ENCODE measurements around the gene ZNF727. TPM values are rescaled to one million over a fixed set of nuclear protein-coding genes. Genes with fewer than 3 reads are reported as not detected.
"Not testable (repeated sequence)": the region's sequence is repeated elsewhere in the genome, so short reads cannot be mapped to it uniquely, and the experiment has no call there.

Gene ZNF727
- total RNA-seq (ENCODE audit: low replicate concordance): not detected in 2 replicates

DNA sequence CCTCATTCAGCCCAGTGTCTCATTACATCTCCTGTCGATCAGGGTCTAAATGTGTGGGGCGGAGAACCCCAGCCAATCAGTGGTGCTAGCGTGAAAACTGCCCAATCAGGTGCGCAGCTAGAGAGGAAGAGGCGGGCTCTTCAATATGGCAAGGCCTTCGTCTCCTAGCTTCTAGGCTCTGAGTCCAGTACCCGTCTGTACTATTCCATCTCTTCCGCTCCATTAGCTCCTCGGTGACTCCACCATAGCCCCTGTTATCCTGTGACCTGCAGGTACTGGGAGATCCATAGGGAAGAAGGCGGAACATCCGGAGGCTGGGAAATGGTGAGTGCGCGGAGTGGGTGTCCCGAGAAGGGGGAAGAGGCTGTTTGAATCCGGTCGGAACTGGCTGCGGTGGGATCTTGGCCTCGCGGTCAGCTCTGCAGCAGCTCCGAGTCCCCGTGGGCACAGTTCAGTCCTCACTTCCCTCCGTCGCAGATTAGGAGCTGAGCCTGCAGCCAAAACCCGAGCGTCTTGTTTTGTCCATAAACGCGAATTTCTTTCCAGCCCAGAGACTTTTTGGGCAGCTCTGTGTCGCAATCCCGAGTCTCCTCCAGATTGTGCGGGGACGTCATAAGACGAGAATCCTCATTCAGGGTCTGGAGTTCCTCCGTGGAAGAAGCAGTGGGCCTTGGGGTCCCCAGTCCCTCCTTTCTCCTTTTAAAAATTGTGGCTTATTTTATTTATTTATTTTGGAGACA is at the start of gene ZNF727:
TSS of gene ZNF727 (plus strand) at position 134 of the 740 bp plus-strand sequence. CDS start at position 322, 188 bp downstream.
- Mint-ChIP-seq H3K27me3 (ENCODE audit: insufficient read depth, low read depth) (peaks cover 8% of the 10 kb centered on the region), H3K4me3 (no peak within 1 kb of the TSS), H3K9me3 (peaks cover 56% of the 10 kb centered on the region), H3K36me3 (no peaks in the 10 kb centered on the region), H3K4me1 (no peaks in the 10 kb centered on the region), H3K27ac (no peak within 1 kb of the TSS)
- DNase-seq (ENCODE audit: low spot score): no peak
- H3K4me3 ChIP-seq: no peak within 1 kb of the TSS
- H3F3A ChIP-seq (ENCODE audit: low read depth): no peaks in the 10 kb centered on the region
- no peak within 1 kb of the TSS for H2AFZ ChIP-seq (replicated peaks)
- peaks cover 14% of the 10 kb centered on the region for H3K9me3 ChIP-seq (ENCODE audit: low read depth)
- H4K20me1 ChIP-seq (ENCODE audit: low read depth): no peaks in the 10 kb centered on the region
- H3K4me2 ChIP-seq: no peak within 1 kb of the TSS
- no peaks in the 10 kb centered on the region for H3K36me3 ChIP-seq
- H3K27me3 ChIP-seq: no peaks in the 10 kb centered on the region
- H3K4me1 ChIP-seq: no peaks in the 10 kb centered on the region
- H3K9ac ChIP-seq: no peak within 1 kb of the TSS
- no peaks in the 10 kb centered on the region for H3K79me2 ChIP-seq (ENCODE audit: low read depth)
- H3K27ac ChIP-seq: no peak within 1 kb of the TSS
- TF ChIP-seq EZH2 (IDR thresholded peaks at IDR 0.05) (no peak), EZH2phosphoT487 (IDR thresholded peaks at IDR 0.05) (no peak)
- TF ChIP-seq, protein P1, sequence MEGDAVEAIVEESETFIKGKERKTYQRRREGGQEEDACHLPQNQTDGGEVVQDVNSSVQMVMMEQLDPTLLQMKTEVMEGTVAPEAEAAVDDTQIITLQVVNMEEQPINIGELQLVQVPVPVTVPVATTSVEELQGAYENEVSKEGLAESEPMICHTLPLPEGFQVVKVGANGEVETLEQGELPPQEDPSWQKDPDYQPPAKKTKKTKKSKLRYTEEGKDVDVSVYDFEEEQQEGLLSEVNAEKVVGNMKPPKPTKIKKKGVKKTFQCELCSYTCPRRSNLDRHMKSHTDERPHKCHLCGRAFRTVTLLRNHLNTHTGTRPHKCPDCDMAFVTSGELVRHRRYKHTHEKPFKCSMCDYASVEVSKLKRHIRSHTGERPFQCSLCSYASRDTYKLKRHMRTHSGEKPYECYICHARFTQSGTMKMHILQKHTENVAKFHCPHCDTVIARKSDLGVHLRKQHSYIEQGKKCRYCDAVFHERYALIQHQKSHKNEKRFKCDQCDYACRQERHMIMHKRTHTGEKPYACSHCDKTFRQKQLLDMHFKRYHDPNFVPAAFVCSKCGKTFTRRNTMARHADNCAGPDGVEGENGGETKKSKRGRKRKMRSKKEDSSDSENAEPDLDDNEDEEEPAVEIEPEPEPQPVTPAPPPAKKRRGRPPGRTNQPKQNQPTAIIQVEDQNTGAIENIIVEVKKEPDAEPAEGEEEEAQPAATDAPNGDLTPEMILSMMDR (IDR thresholded peaks at IDR 0.05): no peak

DNA sequence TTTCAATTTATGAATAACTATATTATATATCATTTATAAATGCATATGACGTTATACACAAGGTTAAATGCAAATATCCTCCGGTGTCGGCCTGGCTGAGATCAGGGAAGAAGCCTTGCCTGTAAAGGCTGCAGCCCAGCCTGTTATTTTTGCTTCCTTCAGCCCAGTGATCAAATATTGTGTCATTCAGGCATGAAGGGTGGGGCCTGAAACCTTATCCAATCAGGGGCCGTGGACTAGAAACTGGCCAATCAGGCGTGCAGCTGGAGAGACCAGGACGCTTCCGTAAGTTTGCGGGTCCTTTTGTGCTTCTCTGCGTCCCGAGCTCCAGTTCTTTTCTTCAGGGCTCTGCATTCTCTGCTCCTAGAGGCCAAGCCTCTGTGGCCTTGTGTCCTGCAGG is 46.7 kb upstream of the ZNF727 start, which contains the start of gene ZNF722:
TSS of gene ZNF722 (plus strand) at position 301 of the 400 bp plus-strand sequence. CDS start 113 bp downstream, outside the sequence.
- no peak within 1 kb of the TSS for H3K4me2 ChIP-seq
- H3K4me1 ChIP-seq: no peaks in the 10 kb centered on the region
- H3K27me3 ChIP-seq: no peaks in the 10 kb centered on the region
- Mint-ChIP-seq H3K9me3 (peaks cover 39% of the 10 kb centered on the region), H3K27ac (no peak within 1 kb of the TSS), H3K27me3 (ENCODE audit: insufficient read depth, low read depth) (peaks cover 3% of the 10 kb centered on the region), H3K4me1 (no peaks in the 10 kb centered on the region), H3K4me3 (no peak within 1 kb of the TSS), H3K36me3 (no peaks in the 10 kb centered on the region)
- TF ChIP-seq EZH2 (IDR thresholded peaks at IDR 0.05): no peak
- no peak for TF ChIP-seq EZH2phosphoT487 (IDR thresholded peaks at IDR 0.05)
- TF ChIP-seq, protein P1 (IDR thresholded peaks at IDR 0.05): no peak
- H2AFZ ChIP-seq (replicated peaks): no peak within 1 kb of the TSS
- H3K9me3 ChIP-seq (ENCODE audit: low read depth): peaks cover 21% of the 10 kb centered on the region
- no peak within 1 kb of the TSS for H3K4me3 ChIP-seq
- no peak within 1 kb of the TSS for H3K27ac ChIP-seq
- no peaks in the 10 kb centered on the region for H3K79me2 ChIP-seq (ENCODE audit: low read depth)
- no peaks in the 10 kb centered on the region for H3K36me3 ChIP-seq
- no peak within 1 kb of the TSS for H3K9ac ChIP-seq
- no peaks in the 10 kb centered on the region for H3F3A ChIP-seq (ENCODE audit: low read depth)
- DNase-seq (ENCODE audit: low spot score): no peak
- no peaks in the 10 kb centered on the region for H4K20me1 ChIP-seq (ENCODE audit: low read depth)

DNA sequence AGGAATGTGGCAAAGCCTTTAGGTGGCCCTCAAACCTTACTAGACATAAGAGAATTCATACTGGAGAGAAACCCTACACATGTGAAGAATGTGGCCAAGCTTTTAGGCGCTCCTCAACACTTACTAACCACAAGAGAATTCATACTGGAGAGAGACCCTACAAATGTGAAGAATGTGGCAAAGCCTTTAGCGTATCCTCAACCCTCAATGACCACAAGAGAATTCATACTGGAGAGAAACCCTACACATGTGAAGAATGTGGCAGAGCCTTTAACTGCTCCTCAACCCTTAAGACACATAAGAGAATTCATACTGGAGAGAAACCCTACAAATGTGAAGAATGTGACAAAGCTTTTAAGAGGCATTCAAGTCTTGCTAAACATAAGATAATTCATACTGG is 29.7 kb upstream of the ZNF727 start:
- not testable (repeated sequence) for H3K36me3 Mint-ChIP-seq

DNA sequence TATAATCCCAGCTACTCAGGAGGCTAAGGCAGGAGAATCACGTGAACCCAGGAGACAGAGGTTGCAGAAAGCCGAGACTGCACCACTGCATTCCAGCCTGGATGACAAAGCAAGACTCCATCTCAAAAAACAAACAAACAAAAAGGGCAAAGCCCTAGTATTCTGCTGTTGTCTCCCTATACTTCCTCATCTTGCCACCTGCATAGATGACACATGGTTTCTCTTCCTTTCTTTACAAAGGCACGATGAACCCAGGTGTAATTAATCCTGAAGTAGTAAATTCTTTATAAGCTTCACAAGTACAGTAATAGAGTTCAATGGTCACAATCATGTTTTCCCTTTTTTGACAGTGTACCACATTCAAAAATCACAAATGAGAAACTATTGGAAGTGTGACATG is 9.8 kb upstream of the ZNF727 start:
- Histone ChIP-seq H3F3A (ENCODE audit: low read depth) (no peaks in the 10 kb centered on the region), H3K4me2 (no peak overlapping the region), H3K27ac (no peak overlapping the region), H3K27me3 (no peaks in the 10 kb centered on the region), H3K4me3 (no peak overlapping the region), H3K79me2 (ENCODE audit: low read depth) (no peaks in the 10 kb centered on the region), H2AFZ (replicated peaks) (no peak overlapping the region), H3K9me3 (ENCODE audit: low read depth) (peaks cover 20% of the 10 kb centered on the region), H3K9ac (no peak overlapping the region), H4K20me1 (ENCODE audit: low read depth) (no peaks in the 10 kb centered on the region), H3K4me1 (no peaks in the 10 kb centered on the region), H3K36me3 (no peaks in the 10 kb centered on the region)
- no peak overlapping the region for H3K4me3 Mint-ChIP-seq
- peaks cover 4% of the 10 kb centered on the region for H3K27me3 Mint-ChIP-seq (ENCODE audit: insufficient read depth, low read depth)
- H3K4me1 Mint-ChIP-seq: no peaks in the 10 kb centered on the region
- TF ChIP-seq, protein P1 (IDR thresholded peaks at IDR 0.05): no peak
- TF ChIP-seq EZH2phosphoT487 (IDR thresholded peaks at IDR 0.05) (no peak), EZH2 (IDR thresholded peaks at IDR 0.05) (no peak)
- DNase-seq (ENCODE audit: low spot score): no peak
- H3K36me3 Mint-ChIP-seq: no peaks in the 10 kb centered on the region
- no peak overlapping the region for H3K27ac Mint-ChIP-seq
- H3K9me3 Mint-ChIP-seq: peaks cover 78% of the 10 kb centered on the region

More for the DNA sequence above, 29.7 kb upstream of the ZNF727 start:
- H3K9me3 Mint-ChIP-seq: peaks cover 61% of the 10 kb centered on the region
- not testable (repeated sequence) for H3F3A ChIP-seq (ENCODE audit: low read depth); H3K9ac ChIP-seq; H3K27me3 Mint-ChIP-seq (ENCODE audit: insufficient read depth, low read depth); H3K4me1 Mint-ChIP-seq; DNase-seq (ENCODE audit: low spot score); H3K79me2 ChIP-seq (ENCODE audit: low read depth); H3K27ac Mint-ChIP-seq; H3K4me2 ChIP-seq; H3K27me3 ChIP-seq; H3K27ac ChIP-seq; H4K20me1 ChIP-seq (ENCODE audit: low read depth); H3K36me3 ChIP-seq; H3K4me3 ChIP-seq; H3K4me1 ChIP-seq; H2AFZ ChIP-seq (replicated peaks); H3K4me3 Mint-ChIP-seq
- H3K9me3 ChIP-seq (ENCODE audit: low read depth): peaks cover 27% of the 10 kb centered on the region

Data from neural progenitor cell (in vitro differentiated cells).